OCI-LY7 (cell line): ENCODE data around the gene RPUSD2. TPM values are rescaled to one million over a fixed set of nuclear protein-coding genes. Genes with fewer than 3 reads are reported as not detected.

ENCODE experiments used
- BruUV-seq: library from RNA; stranded (reverse); fragments of 400-500 nt; replicated peaks from 2 replicates; lab custom pipeline; 2021; lab: Mats Ljungman, UMichigan
- CTCF ChIA-PET: fragments of 300-600 bp; sonication (Branson Sonifier 250); formaldehyde crosslinking; loops from one replicate; lab custom pipeline; 2022; ENCODE audit warnings: antibody characterized with exemption; ENCODE audit not compliant: unreplicated experiment; lab: Charles Lee
- POLR2A ChIA-PET: fragments of 300-600 bp; sonication (Branson Sonifier 250); formaldehyde crosslinking; loops from one replicate; lab custom pipeline; 2022; ENCODE audit warnings: antibody characterized with exemption; lab: Charles Lee
- DNase-seq: peaks from one replicate; pipeline ENCODE4 v3.0.0-alpha.2; 2015; ENCODE audit warnings: low spot score
- H2AFZ ChIP-seq: fragments of 200-600 bp; sonication (generic), shearing (Covaris generic); 2 replicates; pipeline ENCODE4 v1.6.1; 2014; ENCODE audit warnings: mild to moderate bottlenecking, antibody characterized with exemption, low read length, moderate library complexity
- H3K27ac ChIP-seq: fragments of 200-600 bp; sonication (generic); 2 replicates; pipeline ENCODE4 v1.5.1; 2014; ENCODE audit warnings: mixed run types, low read depth, mild to moderate bottlenecking, moderate library complexity, low read length, inconsistent platforms; ENCODE audit not compliant: poor library complexity, severe bottlenecking
- H3K36me3 ChIP-seq: fragments of 200-600 bp; sonication (generic); 2 replicates; pipeline ENCODE4 v1.6.1; 2014; ENCODE audit warnings: mild to moderate bottlenecking, antibody characterized with exemption, low read length, moderate library complexity, mixed read lengths; ENCODE audit not compliant: insufficient read depth
- H3K4me1 ChIP-seq: fragments of 200-600 bp; sonication (generic); 2 replicates; pipeline ENCODE4 v1.5.1; 2014; ENCODE audit warnings: mild to moderate bottlenecking, low read length; ENCODE audit not compliant: insufficient read depth, poor library complexity, severe bottlenecking
- H3K4me2 ChIP-seq: fragments of 200-600 bp; sonication (generic); 2 replicates; pipeline ENCODE4 v1.6.1; 2014; ENCODE audit warnings: mild to moderate bottlenecking, low read length
- H3K4me3 ChIP-seq: fragments of 200-600 bp; sonication (generic); 2 replicates; pipeline ENCODE4 v1.5.1; 2014; ENCODE audit warnings: mild to moderate bottlenecking, low read depth, low read length; ENCODE audit not compliant: poor library complexity, severe bottlenecking
- H3K79me2 ChIP-seq: fragments of 200-600 bp; sonication (generic); 2 replicates; pipeline ENCODE4 v1.6.1; 2016; ENCODE audit warnings: low read depth, mild to moderate bottlenecking, low read length, moderate library complexity, mixed read lengths; ENCODE audit not compliant: insufficient read depth
- H3K9me2 ChIP-seq: fragments of 200-600 bp; sonication (generic); 2 replicates; pipeline ENCODE4 v1.6.1; 2016; ENCODE audit warnings: mild to moderate bottlenecking, low read length, mixed read lengths; ENCODE audit not compliant: insufficient read depth
- H3K9me3 ChIP-seq: fragments of 200-600 bp; sonication (generic); 2 replicates; pipeline ENCODE4 v1.6.1; 2014; ENCODE audit warnings: mild to moderate bottlenecking, mixed run types, low read length, mixed read lengths
- H4K20me1 ChIP-seq: fragments of 200-600 bp; sonication (generic); 2 replicates; pipeline ENCODE4 v1.6.1; 2014; ENCODE audit warnings: mild to moderate bottlenecking, antibody characterized with exemption, low read length, moderate library complexity, mixed read lengths; ENCODE audit not compliant: insufficient read depth
- CTCF ChIP-seq: fragments of 200-600 bp; sonication (generic); conservative IDR thresholded peaks from 2 replicates; pipeline ENCODE4 v1.5.1; 2014; ENCODE audit warnings: mild to moderate bottlenecking, antibody characterized with exemption, low read length, moderate library complexity, mixed read lengths
- EZH2phosphoT487 ChIP-seq: fragments of 200-600 bp; sonication (generic); IDR thresholded peaks from 2 replicates; pipeline ENCODE4 v1.6.1; 2018; ENCODE audit warnings: low read depth, borderline replicate concordance, mild to moderate bottlenecking, mixed run types, antibody characterized with exemption, low read length, moderate library complexity, mixed read lengths
- intact Hi-C: fragments of 100-400 bp; cut with micrococcal nuclease; formaldehyde crosslinking; loops from one replicate; pipeline ENCODE4 v1.10.0; 2022; ENCODE audit not compliant: unreplicated experiment
- total RNA-seq, 2 experiments: library from RNA; depleted of rRNA in 1 of 2; stranded (reverse); fragments of >200 nt in 1 of 2; shearing (Covaris generic) in 1 of 2; gene quantifications; 2 replicates each; pipeline ENCODE4 v1.2.3, GENCODE V29; 2014 to 2022

Gene RPUSD2
- total RNA-seq, 2 experiments from 2014 or later, result 18.9 to 26.4 TPM

GRCh38 chr15:40598126-40598525 lies 29.0 kb downstream of the RPUSD2 start:
- Histone ChIP-seq H3K4me3 (no peak overlapping the region), H3K9me2 (no peaks in the 10 kb centered on the region), H2AFZ (no peak overlapping the region), H3K4me2 (no peak overlapping the region), H3K4me1 (peaks cover 21% of the 10 kb centered on the region), H3K27ac (no peak overlapping the region), H3K79me2 (peaks cover 85% of the 10 kb centered on the region), H3K9me3 (no peaks in the 10 kb centered on the region), H3K36me3 (peaks cover 43% of the 10 kb centered on the region), H4K20me1 (peaks cover 5% of the 10 kb centered on the region; the same call in 1 of the 2 replicates)
- intact Hi-C loops, result no loop called here
- BruUV-seq, result no TSS peak
- POLR2A ChIA-PET, result interaction anchor here (0.7 to 1.6 kb wide), 4 partner anchors 8 to 209 kb away, joined by 3 to 8 read pairs (median 4); no protein-coding TSS in a partner anchor
- CTCF ChIA-PET, result interaction anchor here (0.6 kb wide), 1 partner anchor 149 kb away, joined by 3 read pairs; no protein-coding TSS in a partner anchor
- no peak for TF ChIP-seq CTCF
- no peak for TF ChIP-seq EZH2phosphoT487
- DNase-seq, result no peak

- H4K20me1 ChIP-seq, result peaks cover 5% of the 10 kb centered on the region; the same call in 1 of the 2 replicates
- ChIA-PET CTCF (no interaction called here), POLR2A (interaction anchor here (0.6 to 1.6 kb wide), 4 partner anchors 11 to 210 kb away, joined by 3 to 8 read pairs (median 4); no protein-coding TSS in a partner anchor)
- no peak overlapping the region for H3K4me3 ChIP-seq
- H3K9me3 ChIP-seq, result no peaks in the 10 kb centered on the region
- H2AFZ ChIP-seq, result no peak overlapping the region
- H3K9me2 ChIP-seq, result no peaks in the 10 kb centered on the region
- H3K27ac ChIP-seq, result no peak overlapping the region
- DNase-seq, result no peak
- no peak overlapping the region for H3K4me2 ChIP-seq
- no TSS peak for BruUV-seq
- intact Hi-C loops, result no loop called here
- H3K36me3 ChIP-seq, result peaks cover 49% of the 10 kb centered on the region
- peaks cover 17% of the 10 kb centered on the region for H3K4me1 ChIP-seq
- peaks cover 89% of the 10 kb centered on the region for H3K79me2 ChIP-seq
- no peak for TF ChIP-seq CTCF
- TF ChIP-seq EZH2phosphoT487, result no peak
Measured at GRCh38 chr15:40598672-40599071, 29.6 kb downstream of the RPUSD2 start.

- ChIA-PET POLR2A (interaction anchor here (0.5 to 1.1 kb wide), 4 partner anchors 8 to 118 kb away, joined by 3 read pairs; no protein-coding TSS in a partner anchor), CTCF (no interaction called here)
- no peak for DNase-seq
- no peak overlapping the region for H3K4me2 ChIP-seq
- H3K4me1 ChIP-seq, result peaks cover 13% of the 10 kb centered on the region
- no peak overlapping the region for H3K27ac ChIP-seq
- H4K20me1 ChIP-seq, result no peaks in the 10 kb centered on the region
- no peaks in the 10 kb centered on the region for H3K9me3 ChIP-seq
- TF ChIP-seq CTCF (no peak), EZH2phosphoT487 (no peak)
- no peak overlapping the region for H2AFZ ChIP-seq
- intact Hi-C loops, result no loop called here
- H3K4me3 ChIP-seq, result no peak overlapping the region
- BruUV-seq, result no TSS peak
- H3K79me2 ChIP-seq, result peaks cover 83% of the 10 kb centered on the region
- H3K9me2 ChIP-seq, result no peaks in the 10 kb centered on the region
- H3K36me3 ChIP-seq, result peaks cover 71% of the 10 kb centered on the region
Measured at GRCh38 chr15:40600956-40601355, 31.9 kb downstream of the RPUSD2 start.
